Sigmoid colon (tissue), 7 donors: Measurements from ENCODE around the gene CCDC63. TPM values are rescaled to one million over a fixed set of nuclear protein-coding genes. Genes with fewer than 3 reads are reported as not detected.

ENCODE experiments used
- DNase-seq: peaks from one replicate; pipeline ENCODE4 v3.0.0-alpha.2; 2019
- H3K27ac ChIP-seq, 4 donors: fragments of 200-600 bp; sonication (generic); one replicate each; pipeline ENCODE4 v1.5.1; 2016 to 2019; ENCODE audit warnings: mild to moderate bottlenecking in 1 of 4
- H3K27me3 ChIP-seq, 3 donors: fragments of 200-600 bp; sonication (generic); one replicate each; pipeline ENCODE4 v1.5.1; 2019; ENCODE audit warnings: mild to moderate bottlenecking in 1 of 3
- H3K36me3 ChIP-seq, 4 donors: fragments of 200-600 bp; sonication (generic); one replicate each; pipeline ENCODE4 v1.5.1; 2016 to 2019
- H3K4me1 ChIP-seq, 4 donors: fragments of 200-600 bp; sonication (generic); one replicate each; pipeline ENCODE4 v1.5.1; 2017 to 2019
- H3K4me3 ChIP-seq, 4 donors: fragments of 200-600 bp; sonication (generic); one replicate each; pipeline ENCODE4 v1.5.1; 2017 to 2019; ENCODE audit warnings: mild to moderate bottlenecking in 2 of 4, moderate library complexity in 1 of 4
- H3K9me3 ChIP-seq, 4 donors: fragments of 200-600 bp in 3 of 4; sonication (generic) in 3 of 4; one replicate each; pipeline versions ENCODE4 v1.5.1 to v1.6.1; 2013 to 2019
- EP300 ChIP-seq, 4 donors: sonication (generic); formaldehyde crosslinking; IDR thresholded peaks; one replicate each; pipeline ENCODE4 v1.6.1; 2017; ENCODE audit warnings: antibody characterized with exemption in 4 of 4
- POLR2A ChIP-seq, 2 donors: fragments of 450-650 bp; IDR thresholded peaks; one replicate each; pipeline ENCODE4 v1.6.1; 2016; ENCODE audit warnings: antibody characterized with exemption in 2 of 2, mild to moderate bottlenecking in 2 of 2, moderate library complexity in 2 of 2
- POLR2AphosphoS5 ChIP-seq, 4 donors: sonication (generic); formaldehyde crosslinking; IDR thresholded peaks; one replicate each; pipeline ENCODE4 v1.6.1; 2017; ENCODE audit warnings: antibody characterized with exemption in 4 of 4
- WGBS, 2 donors: extraction: QIAGEN DNeasy Blood & Tissue Kit; methylation state at CpG; one replicate each; pipeline ENCODE4 v1.1.7; 2013; 5-methylcytosine and 5-hydroxymethylcytosine counted together
- intact Hi-C: fragments of 100-400 bp; cut with DNase I; formaldehyde crosslinking; loops from one replicate; pipeline ENCODE4 v1.15.1; 2023
- polyA plus RNA-seq, 3 donors: library from polyadenylated mRNA; stranded (reverse); fragments of 200-250 nt; gene quantifications; one replicate each; pipeline ENCODE4 v1.2.3, GENCODE V29; 2013
- total RNA-seq, 4 donors: library from RNA; depleted of rRNA; stranded (reverse); fragments of >200 nt; gene quantifications; one replicate each; pipeline ENCODE4 v1.1.0, GENCODE V29; 2016
- TF ChIP-seq, protein P1 (sequence below), 4 experiments: fragments of 450-650 bp in 3 of 4; fragments of 200-600 bp in 1 of 4; IDR thresholded peaks; one replicate each; pipeline ENCODE4 v1.5.1; 2016 to 2019; ENCODE audit warnings: antibody characterized with exemption in 4 of 4, mild to moderate bottlenecking in 3 of 4, moderate library complexity in 2 of 4
- donor health status: healthy with polysubstance abuse.
- donor health status: Bipolar disorder and iron deficiency.
- donor health status: healthy.

The CCDC63 gene
- total and polyA plus RNA-seq, 7 donors: not detected

DNA sequence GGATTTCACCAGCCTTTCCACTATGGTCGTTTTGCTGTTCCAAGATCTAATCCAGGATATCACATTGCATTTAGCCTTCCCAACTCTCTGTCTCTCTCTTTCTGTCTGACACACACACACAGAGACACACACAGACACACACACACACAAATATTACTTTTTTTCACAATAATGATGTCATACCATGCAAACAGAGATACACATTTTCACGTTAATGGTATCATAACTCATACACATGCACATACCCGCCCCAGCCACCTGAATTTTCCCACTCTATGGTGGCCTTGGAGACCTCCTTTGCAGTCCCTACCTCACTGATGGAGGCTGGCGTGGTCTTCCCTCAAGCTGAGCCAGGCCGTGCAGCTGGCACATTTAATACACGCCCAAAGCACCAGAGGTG, 80.8 kb downstream of the CCDC63 start:
- Histone ChIP-seq H3K27ac (no peak overlapping the region), H3K4me3 (no peak overlapping the region), H3K36me3 (no peaks in the 10 kb centered on the region), H3K9me3 (no peaks in the 10 kb centered on the region), H3K27me3 (peaks cover 0 to 8% (median 0%) of the 10 kb centered on the region in 3 donors), H3K4me1 (no peaks in the 10 kb centered on the region)
- intact Hi-C loops: no loop called here
- 36 to 69% methylated on average over 6 of the region's 6 CpGs for WGBS, 2 donors
- TF ChIP-seq POLR2A (IDR thresholded peaks at IDR 0.05): no peak
- no peak for TF ChIP-seq POLR2AphosphoS5 (IDR thresholded peaks at IDR 0.05)
- TF ChIP-seq, protein P1, sequence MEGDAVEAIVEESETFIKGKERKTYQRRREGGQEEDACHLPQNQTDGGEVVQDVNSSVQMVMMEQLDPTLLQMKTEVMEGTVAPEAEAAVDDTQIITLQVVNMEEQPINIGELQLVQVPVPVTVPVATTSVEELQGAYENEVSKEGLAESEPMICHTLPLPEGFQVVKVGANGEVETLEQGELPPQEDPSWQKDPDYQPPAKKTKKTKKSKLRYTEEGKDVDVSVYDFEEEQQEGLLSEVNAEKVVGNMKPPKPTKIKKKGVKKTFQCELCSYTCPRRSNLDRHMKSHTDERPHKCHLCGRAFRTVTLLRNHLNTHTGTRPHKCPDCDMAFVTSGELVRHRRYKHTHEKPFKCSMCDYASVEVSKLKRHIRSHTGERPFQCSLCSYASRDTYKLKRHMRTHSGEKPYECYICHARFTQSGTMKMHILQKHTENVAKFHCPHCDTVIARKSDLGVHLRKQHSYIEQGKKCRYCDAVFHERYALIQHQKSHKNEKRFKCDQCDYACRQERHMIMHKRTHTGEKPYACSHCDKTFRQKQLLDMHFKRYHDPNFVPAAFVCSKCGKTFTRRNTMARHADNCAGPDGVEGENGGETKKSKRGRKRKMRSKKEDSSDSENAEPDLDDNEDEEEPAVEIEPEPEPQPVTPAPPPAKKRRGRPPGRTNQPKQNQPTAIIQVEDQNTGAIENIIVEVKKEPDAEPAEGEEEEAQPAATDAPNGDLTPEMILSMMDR (IDR thresholded peaks at IDR 0.05): no peak
- no peak for TF ChIP-seq EP300 (IDR thresholded peaks at IDR 0.05)
- no peak for DNase-seq

DNA sequence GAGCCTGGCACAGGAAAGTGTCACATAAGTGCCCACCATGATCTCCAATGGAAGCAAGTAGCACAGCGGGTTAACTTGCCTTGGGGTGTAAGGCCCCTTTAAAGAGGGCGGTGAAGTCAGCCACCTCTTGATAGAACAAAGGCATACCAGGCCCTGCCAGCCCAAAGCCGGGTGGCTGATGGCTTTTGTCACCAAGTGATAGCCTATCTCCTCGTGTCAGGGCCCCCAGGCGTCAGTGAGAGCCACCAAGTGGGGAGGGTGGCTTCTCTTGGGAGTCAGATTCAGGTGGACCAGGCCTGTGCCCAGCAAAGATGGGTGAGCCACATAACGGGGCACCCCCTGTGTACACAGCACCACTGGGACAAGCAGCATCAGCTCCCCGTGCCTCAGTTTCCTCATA, 81.9 kb downstream of the CCDC63 start:
- DNase-seq: no peak
- H3K4me1 ChIP-seq: no peaks in the 10 kb centered on the region
- no peak overlapping the region for H3K27ac ChIP-seq
- H3K9me3 ChIP-seq: no peaks in the 10 kb centered on the region
- WGBS, 2 donors: 67 to 79% methylated on average over 7 of the region's 7 CpGs
- intact Hi-C loops: no loop called here
- no peaks in the 10 kb centered on the region for H3K36me3 ChIP-seq
- H3K27me3 ChIP-seq: peaks cover 0 to 5% (median 0%) of the 10 kb centered on the region in 3 donors
- H3K4me3 ChIP-seq: no peak overlapping the region
- TF ChIP-seq POLR2A (IDR thresholded peaks at IDR 0.05): no peak

GRCh38 chr12:110929818-110930217, 83.0 kb downstream of the CCDC63 start:
- intact Hi-C loops: no loop called here
- TF ChIP-seq POLR2A (IDR thresholded peaks at IDR 0.05) (no peak), POLR2AphosphoS5 (IDR thresholded peaks at IDR 0.05) (no peak), EP300 (IDR thresholded peaks at IDR 0.05) (no peak)
- TF ChIP-seq, protein P1 (IDR thresholded peaks at IDR 0.05): no peak
- Histone ChIP-seq H3K27ac (no peak overlapping the region), H3K9me3 (no peaks in the 10 kb centered on the region), H3K4me3 (no peak overlapping the region), H3K36me3 (no peaks in the 10 kb centered on the region), H3K4me1 (peaks cover 0 to 6% (median 2%) of the 10 kb centered on the region in 4 donors), H3K27me3 (peaks cover 0 to 1% (median 0%) of the 10 kb centered on the region in 3 donors)
- WGBS, 2 donors: 78 to 94% methylated on average over 1 of the region's 1 CpG
- DNase-seq: no peak

DNA sequence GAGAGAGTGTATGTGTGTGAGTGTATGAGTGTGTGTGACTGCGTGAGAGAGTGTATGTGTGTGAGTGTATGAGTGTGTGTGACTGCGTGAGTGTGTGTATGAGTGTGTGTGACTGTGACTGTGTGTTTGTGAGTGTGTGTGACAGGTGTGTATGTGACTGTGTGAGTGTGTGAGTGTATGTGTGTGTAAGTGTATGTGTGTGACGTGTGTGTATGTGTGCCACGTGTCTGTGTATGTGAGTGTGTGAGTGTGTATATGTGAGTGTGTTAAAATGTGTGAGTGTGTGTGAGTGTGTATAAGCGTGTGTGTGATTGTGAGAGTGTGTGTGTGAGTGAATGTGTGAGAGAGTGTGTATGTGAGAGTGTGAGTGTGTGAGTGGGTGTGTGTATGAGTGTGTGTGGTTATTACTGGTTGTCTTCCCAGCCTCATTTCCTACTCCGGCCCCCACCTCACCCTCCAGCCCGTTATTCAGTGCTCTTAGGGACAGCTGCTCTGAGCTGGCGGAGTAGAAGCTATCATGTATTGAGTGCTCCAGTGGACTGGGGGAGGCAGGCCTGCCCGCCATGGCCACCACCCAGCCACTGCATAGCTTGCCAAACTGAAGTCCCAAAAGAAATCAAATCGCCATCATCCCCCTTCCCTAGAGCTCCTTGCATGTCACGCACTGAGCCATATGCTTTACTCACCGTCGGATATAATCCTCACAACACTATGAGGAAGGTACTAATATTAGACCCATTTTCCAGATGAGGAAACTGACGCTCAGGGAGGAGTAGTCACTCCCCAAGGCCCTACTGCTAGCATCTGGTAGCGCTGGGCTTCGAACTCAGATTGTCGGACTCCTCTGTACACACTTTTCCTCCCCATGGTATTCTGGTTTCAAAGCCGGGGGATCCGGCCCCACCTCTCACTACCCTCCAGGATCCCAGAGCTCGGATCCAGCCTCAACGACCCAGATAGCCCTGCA, 83.8 kb downstream of the CCDC63 start:
- WGBS, 2 donors: 84 to 86% methylated on average over 21 of the region's 21 CpGs
- no peaks in the 10 kb centered on the region for H3K36me3 ChIP-seq
- TF ChIP-seq, protein P1 (IDR thresholded peaks at IDR 0.05): no peak
- TF ChIP-seq POLR2AphosphoS5 (IDR thresholded peaks at IDR 0.05) (no peak), EP300 (IDR thresholded peaks at IDR 0.05) (no peak), POLR2A (IDR thresholded peaks at IDR 0.05) (no peak)
- H3K4me1 ChIP-seq: peaks cover 0 to 6% (median 2%) of the 10 kb centered on the region in 4 donors
- H3K27ac ChIP-seq: no peak overlapping the region
- intact Hi-C loops: no loop called here
- H3K9me3 ChIP-seq: no peaks in the 10 kb centered on the region
- peaks cover 0 to 4% (median 3%) of the 10 kb centered on the region in 3 donors for H3K27me3 ChIP-seq
- H3K4me3 ChIP-seq: no peak overlapping the region
- DNase-seq: no peak

- intact Hi-C loops: no loop called here
- no peak overlapping the region for H3K4me3 ChIP-seq
- peaks cover 0 to 6% (median 2%) of the 10 kb centered on the region in 4 donors for H3K4me1 ChIP-seq
- no peaks in the 10 kb centered on the region for H3K36me3 ChIP-seq
- 76 to 77% methylated on average over 16 of the region's 16 CpGs for WGBS, 2 donors
- no peaks in the 10 kb centered on the region for H3K9me3 ChIP-seq
- TF ChIP-seq POLR2A (IDR thresholded peaks at IDR 0.05) (no peak), EP300 (IDR thresholded peaks at IDR 0.05) (no peak), POLR2AphosphoS5 (IDR thresholded peaks at IDR 0.05) (no peak)
- TF ChIP-seq, protein P1 (IDR thresholded peaks at IDR 0.05): no peak
- no peak overlapping the region for H3K27ac ChIP-seq
- DNase-seq: no peak
- H3K27me3 ChIP-seq: peaks cover 0 to 6% (median 3%) of the 10 kb centered on the region in 3 donors
Observed at GRCh38 chr12:110931315-110931728, 84.5 kb downstream of the CCDC63 start.
